ENCODE measurements around the gene FCGR2B.

Gene FCGR2B

GRCh38 chr1:161706113-161706481 is 43.2 kb downstream of the FCGR2B start:
- Histone ChIP-seq H3K4me1 (ENCODE audit: control extremely low read depth in 1 of 4, control insufficient read depth in 4 of 4, insufficient read depth in 4 of 4, low read length in 3 of 4) (peaks cover 0 to 3% (median 0%) of the 10 kb centered on the region in 4 experiments), H3K27me3 (replicated peaks in 2 of 5; ENCODE audit: control insufficient read depth in 4 of 5, insufficient read depth in 5 of 5, low read length in 4 of 5) (no peaks in the 10 kb centered on the region), H3K4me3 (ENCODE audit: control insufficient read depth in 1 of 7, extremely low read depth in 1 of 7, insufficient read depth in 4 of 7, low read depth in 2 of 7, low read length in 6 of 7) (no peak overlapping the region), H3K27ac (ENCODE audit: insufficient read depth in 1 of 2, low read depth in 1 of 2, low read length in 2 of 2, poor library complexity in 1 of 2, severe bottlenecking in 2 of 2) (no peak overlapping the region), H3K9me3 (ENCODE audit: control extremely low read depth in 1 of 5, control insufficient read depth in 4 of 5, insufficient read depth in 2 of 5, low read depth in 1 of 5, low read length in 4 of 5) (no peaks in the 10 kb centered on the region), H3K36me3 (ENCODE audit: control insufficient read depth in 4 of 4, insufficient read depth in 4 of 4, low read length in 3 of 4) (no peaks in the 10 kb centered on the region)
- ChIA-PET POLR2A (no interaction called here), CTCF (interaction anchor here (0.6 kb wide), 1 partner anchor 14 kb away, joined by 3 read pairs; no protein-coding TSS in a partner anchor)
- 100% methylated on average over 3 of the region's 3 CpGs for WGBS (ENCODE audit: insufficient coverage)
- DNase-seq = no peak

- no peak within 1 kb of the TSS for H3K27ac ChIP-seq (ENCODE audit: insufficient read depth in 1 of 2, low read depth in 1 of 2, low read length in 2 of 2, poor library complexity in 1 of 2, severe bottlenecking in 2 of 2)
- H3K4me1 ChIP-seq (ENCODE audit: control extremely low read depth in 1 of 4, control insufficient read depth in 4 of 4, insufficient read depth in 4 of 4, low read length in 3 of 4) = peaks cover 0 to 3% (median 0%) of the 10 kb centered on the region in 4 experiments
- H3K4me3 ChIP-seq (ENCODE audit: control insufficient read depth in 1 of 7, extremely low read depth in 1 of 7, insufficient read depth in 4 of 7, low read depth in 2 of 7, low read length in 6 of 7) = no peak within 1 kb of the TSS
- ChIA-PET CTCF (interaction anchor here (1.1 to 2.2 kb wide), 4 partner anchors 10 to 26 kb away, joined by 3 to 8 read pairs (median 3); no protein-coding TSS in a partner anchor), POLR2A (no interaction called here)
- H3K9me3 ChIP-seq (ENCODE audit: control extremely low read depth in 1 of 5, control insufficient read depth in 4 of 5, insufficient read depth in 2 of 5, low read depth in 1 of 5, low read length in 4 of 5) = no peaks in the 10 kb centered on the region
- no peaks in the 10 kb centered on the region for H3K36me3 ChIP-seq (ENCODE audit: control insufficient read depth in 4 of 4, insufficient read depth in 4 of 4, low read length in 3 of 4)
- H3K27me3 ChIP-seq (replicated peaks in 2 of 5; ENCODE audit: control insufficient read depth in 4 of 5, insufficient read depth in 5 of 5, low read length in 4 of 5) = no peaks in the 10 kb centered on the region
- DNase-seq = peak; percentile 12 to 76 (median 63)
- WGBS (ENCODE audit: insufficient coverage) = 60% methylated on average over 3 of the region's 4 CpGs
These were observed 43.8 kb downstream of the FCGR2B start, which contains the start of gene FCRLA for GRCh38 chr1:161706482-161707347. Gene FCRLA (plus strand): TSS chr1:161707229. CDS start chr1:161707265, 36 bp downstream.

GRCh38 chr1:161707503-161707902 is 44.6 kb downstream of the FCGR2B start:
- CTCF ChIA-PET = interaction anchor here (1.0 to 2.2 kb wide), 7 partner anchors 10 to 32 kb away, joined by 3 to 8 read pairs (median 3); no protein-coding TSS in a partner anchor
- Histone ChIP-seq H3K27ac (ENCODE audit: insufficient read depth in 1 of 2, low read depth in 1 of 2, low read length in 2 of 2, poor library complexity in 1 of 2, severe bottlenecking in 2 of 2) (no peak overlapping the region), H3K36me3 (ENCODE audit: control insufficient read depth in 4 of 4, insufficient read depth in 4 of 4, low read length in 3 of 4) (no peaks in the 10 kb centered on the region), H3K4me3 (ENCODE audit: control insufficient read depth in 1 of 7, extremely low read depth in 1 of 7, insufficient read depth in 4 of 7, low read depth in 2 of 7, low read length in 6 of 7) (no peak overlapping the region), H3K4me1 (ENCODE audit: control extremely low read depth in 1 of 4, control insufficient read depth in 4 of 4, insufficient read depth in 4 of 4, low read length in 3 of 4) (peaks cover 0 to 3% (median 0%) of the 10 kb centered on the region in 4 experiments), H3K9me3 (ENCODE audit: control extremely low read depth in 1 of 5, control insufficient read depth in 4 of 5, insufficient read depth in 2 of 5, low read depth in 1 of 5, low read length in 4 of 5) (no peaks in the 10 kb centered on the region), H3K27me3 (replicated peaks in 2 of 5; ENCODE audit: control insufficient read depth in 4 of 5, insufficient read depth in 5 of 5, low read length in 4 of 5) (no peaks in the 10 kb centered on the region)
- POLR2A ChIA-PET = no interaction called here
- 100% methylated on average over 2 of the region's 2 CpGs for WGBS (ENCODE audit: insufficient coverage)
- no peak for DNase-seq

GRCh38 chr1:161709373-161709772 is 46.4 kb downstream of the FCGR2B start:
- Histone ChIP-seq H3K9me3 (ENCODE audit: control extremely low read depth in 1 of 5, control insufficient read depth in 4 of 5, insufficient read depth in 2 of 5, low read depth in 1 of 5, low read length in 4 of 5) (no peaks in the 10 kb centered on the region), H3K4me1 (ENCODE audit: control extremely low read depth in 1 of 4, control insufficient read depth in 4 of 4, insufficient read depth in 4 of 4, low read length in 3 of 4) (peaks cover 0 to 3% (median 0%) of the 10 kb centered on the region in 4 experiments), H3K27ac (ENCODE audit: insufficient read depth in 1 of 2, low read depth in 1 of 2, low read length in 2 of 2, poor library complexity in 1 of 2, severe bottlenecking in 2 of 2) (no peak overlapping the region), H3K4me3 (ENCODE audit: control insufficient read depth in 1 of 7, extremely low read depth in 1 of 7, insufficient read depth in 4 of 7, low read depth in 2 of 7, low read length in 6 of 7) (no peak overlapping the region), H3K27me3 (replicated peaks in 2 of 5; ENCODE audit: control insufficient read depth in 4 of 5, insufficient read depth in 5 of 5, low read length in 4 of 5) (peaks cover 0 to 3% (median 0%) of the 10 kb centered on the region in 5 experiments), H3K36me3 (ENCODE audit: control insufficient read depth in 4 of 4, insufficient read depth in 4 of 4, low read length in 3 of 4) (no peaks in the 10 kb centered on the region)
- 90% methylated on average over 3 of the region's 4 CpGs for WGBS (ENCODE audit: insufficient coverage)
- ChIA-PET CTCF (interaction anchor here (1.5 kb wide), 1 partner anchor 28 kb away, joined by 3 read pairs; no protein-coding TSS in a partner anchor), POLR2A (no interaction called here)
- no peak for DNase-seq

- Histone ChIP-seq H3K27me3 (replicated peaks in 2 of 5; ENCODE audit: control insufficient read depth in 4 of 5, insufficient read depth in 5 of 5, low read length in 4 of 5) (peaks cover 0 to 3% (median 0%) of the 10 kb centered on the region in 5 experiments), H3K36me3 (ENCODE audit: control insufficient read depth in 4 of 4, insufficient read depth in 4 of 4, low read length in 3 of 4) (no peaks in the 10 kb centered on the region), H3K4me3 (ENCODE audit: control insufficient read depth in 1 of 7, extremely low read depth in 1 of 7, insufficient read depth in 4 of 7, low read depth in 2 of 7, low read length in 6 of 7) (no peak overlapping the region), H3K27ac (ENCODE audit: insufficient read depth in 1 of 2, low read depth in 1 of 2, low read length in 2 of 2, poor library complexity in 1 of 2, severe bottlenecking in 2 of 2) (no peak overlapping the region), H3K4me1 (ENCODE audit: control extremely low read depth in 1 of 4, control insufficient read depth in 4 of 4, insufficient read depth in 4 of 4, low read length in 3 of 4) (peaks cover 0 to 3% (median 0%) of the 10 kb centered on the region in 4 experiments), H3K9me3 (ENCODE audit: control extremely low read depth in 1 of 5, control insufficient read depth in 4 of 5, insufficient read depth in 2 of 5, low read depth in 1 of 5, low read length in 4 of 5) (no peaks in the 10 kb centered on the region)
- CTCF ChIA-PET = interaction anchor here (1.5 kb wide), 1 partner anchor 26 kb away, joined by 3 read pairs; no protein-coding TSS in a partner anchor
- WGBS (ENCODE audit: insufficient coverage) = 93% methylated on average over 4 of the region's 4 CpGs
- no peak for DNase-seq
- POLR2A ChIA-PET = no interaction called here
These were observed 47.6 kb downstream of the FCGR2B start for GRCh38 chr1:161710560-161710959.

GRCh38 chr1:161718559-161719324 is 55.8 kb downstream of the FCGR2B start:
- Histone ChIP-seq H3K9me3 (ENCODE audit: control extremely low read depth in 1 of 5, control insufficient read depth in 4 of 5, insufficient read depth in 2 of 5, low read depth in 1 of 5, low read length in 4 of 5) (no peaks in the 10 kb centered on the region), H3K4me1 (ENCODE audit: control extremely low read depth in 1 of 4, control insufficient read depth in 4 of 4, insufficient read depth in 4 of 4, low read length in 3 of 4) (peaks cover 0 to 24% (median under 1%) of the 10 kb centered on the region in 4 experiments), H3K27me3 (replicated peaks in 2 of 5; ENCODE audit: control insufficient read depth in 4 of 5, insufficient read depth in 5 of 5, low read length in 4 of 5) (peaks cover 2 to 23% (median 7%) of the 10 kb centered on the region in 5 experiments), H3K4me3 (ENCODE audit: control insufficient read depth in 1 of 7, extremely low read depth in 1 of 7, insufficient read depth in 4 of 7, low read depth in 2 of 7, low read length in 6 of 7) (no peak overlapping the region), H3K36me3 (ENCODE audit: control insufficient read depth in 4 of 4, insufficient read depth in 4 of 4, low read length in 3 of 4) (no peaks in the 10 kb centered on the region), H3K27ac (ENCODE audit: insufficient read depth in 1 of 2, low read depth in 1 of 2, low read length in 2 of 2, poor library complexity in 1 of 2, severe bottlenecking in 2 of 2) (no peak overlapping the region)
- ChIA-PET POLR2A (no interaction called here), CTCF (interaction anchor here (1.0 to 1.2 kb wide), 2 partner anchors 8 to 21 kb away, joined by 3 read pairs; no protein-coding TSS in a partner anchor)
- peak in 1 of 3 donors; percentile 17 for DNase-seq
- WGBS (ENCODE audit: insufficient coverage) = 52% methylated on average over 6 of the region's 8 CpGs

All from common myeloid progenitor, CD34-positive (primary cell).